HG02852 (cell line): ENCODE data around the gene UBE3A.
"Not testable (repeated sequence)": the region's sequence is repeated elsewhere in the genome, so short reads cannot be mapped to it uniquely, and the experiment has no call there.

ENCODE experiments used
- ATAC-seq: cut with Tn5 transposase; IDR thresholded peaks from one replicate; pipeline ENCODE4 v1.9.1; 2021; ENCODE audit warnings: mild to moderate bottlenecking, moderate library complexity; ENCODE audit not compliant: unreplicated experiment

UBE3A gene

DNA sequence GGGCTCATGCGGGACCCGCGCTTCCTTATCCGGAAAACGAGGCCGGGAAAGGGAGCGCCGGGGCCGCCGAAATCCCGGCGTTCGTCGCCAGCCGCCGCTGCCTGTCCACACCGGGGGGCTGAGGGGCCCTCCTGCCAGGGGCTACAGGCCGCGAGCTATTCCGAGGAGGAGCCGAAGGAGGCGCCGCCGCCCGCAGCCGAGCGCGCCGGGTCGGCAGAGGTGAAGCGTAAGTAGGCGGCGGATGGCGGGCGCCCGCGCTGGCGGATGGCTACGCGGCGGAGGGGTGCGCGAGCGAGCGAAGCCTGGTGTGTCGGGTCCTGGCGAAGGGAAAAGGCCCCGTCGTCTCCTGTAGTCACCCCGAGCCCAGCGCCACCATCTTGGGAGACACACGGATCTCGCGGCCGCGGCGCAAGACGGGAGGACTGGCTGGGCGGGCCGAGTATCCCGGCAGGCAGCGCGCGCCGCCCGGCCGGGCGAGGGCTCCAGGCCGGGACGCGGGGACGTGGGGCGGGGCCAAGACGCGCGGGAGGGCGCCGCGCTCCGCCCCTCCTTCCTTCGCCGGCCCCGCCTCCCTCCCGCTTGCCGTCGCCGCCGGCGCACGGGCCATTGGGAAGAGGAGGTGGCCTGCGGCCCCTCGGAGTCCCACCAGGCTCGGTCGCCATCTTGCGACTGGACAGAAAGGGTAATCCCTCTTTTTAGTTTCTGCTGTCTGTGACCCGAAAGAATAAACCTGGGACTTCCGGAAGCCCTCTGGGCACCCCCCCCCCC lies at the start of gene UBE3A:
UBE3A (minus strand) TSS at position 424 of the 768 bp plus-strand sequence. CDS start 29,917 bp downstream, outside the sequence.
- peak; percentile 83 for ATAC-seq

DNA sequence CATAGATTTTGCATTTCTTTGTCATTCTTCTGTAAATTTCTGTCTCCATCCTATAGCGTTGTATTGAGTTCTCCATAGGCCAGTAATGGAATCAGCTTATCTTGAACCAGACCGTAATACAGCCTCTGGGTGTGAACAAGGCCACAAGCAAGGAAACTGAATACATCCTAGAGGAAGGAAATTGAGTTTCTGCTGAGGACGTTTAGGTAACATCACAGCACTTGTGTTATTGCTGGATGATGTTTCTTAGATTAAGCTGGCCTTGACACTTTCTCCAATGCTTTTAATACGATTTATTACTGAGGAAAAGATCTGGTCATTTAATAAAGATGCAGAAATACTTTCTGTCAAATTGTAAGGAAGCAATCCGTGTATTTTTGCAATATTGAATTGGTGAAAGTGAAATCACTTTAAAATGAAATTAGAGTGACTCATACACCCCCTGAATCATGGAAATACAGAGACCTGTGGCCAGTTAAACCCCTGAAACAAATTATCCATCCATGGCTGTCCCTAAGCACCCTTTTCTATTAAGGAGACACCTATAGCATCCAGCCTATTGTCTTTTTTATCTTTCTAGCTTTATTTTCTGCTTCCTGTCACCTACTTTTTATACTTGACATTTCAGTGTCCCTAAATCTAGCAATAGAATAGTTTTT lies 48.5 kb upstream of the UBE3A start:
- ATAC-seq = no peak

DNA sequence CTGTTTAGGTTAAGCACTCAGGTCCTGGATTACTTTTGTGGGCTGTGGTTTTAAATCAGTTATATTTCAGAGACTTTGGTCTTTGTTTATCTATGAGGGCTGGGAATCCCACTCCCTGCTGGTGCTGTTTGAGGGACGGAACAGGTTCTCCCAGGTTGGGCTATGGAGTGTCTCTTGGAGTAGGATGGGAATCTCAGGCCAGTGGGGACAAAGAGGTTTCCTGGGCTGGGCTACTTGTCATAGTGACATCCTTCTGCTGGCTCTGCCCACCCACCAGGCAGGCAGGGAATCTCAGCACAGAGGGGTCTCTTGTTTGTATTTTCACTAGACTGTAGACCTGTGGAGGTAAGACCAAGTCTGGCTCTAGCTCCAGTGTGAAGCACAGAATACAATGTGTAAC lies 47.2 kb upstream of the UBE3A start:
- no peak for ATAC-seq

DNA sequence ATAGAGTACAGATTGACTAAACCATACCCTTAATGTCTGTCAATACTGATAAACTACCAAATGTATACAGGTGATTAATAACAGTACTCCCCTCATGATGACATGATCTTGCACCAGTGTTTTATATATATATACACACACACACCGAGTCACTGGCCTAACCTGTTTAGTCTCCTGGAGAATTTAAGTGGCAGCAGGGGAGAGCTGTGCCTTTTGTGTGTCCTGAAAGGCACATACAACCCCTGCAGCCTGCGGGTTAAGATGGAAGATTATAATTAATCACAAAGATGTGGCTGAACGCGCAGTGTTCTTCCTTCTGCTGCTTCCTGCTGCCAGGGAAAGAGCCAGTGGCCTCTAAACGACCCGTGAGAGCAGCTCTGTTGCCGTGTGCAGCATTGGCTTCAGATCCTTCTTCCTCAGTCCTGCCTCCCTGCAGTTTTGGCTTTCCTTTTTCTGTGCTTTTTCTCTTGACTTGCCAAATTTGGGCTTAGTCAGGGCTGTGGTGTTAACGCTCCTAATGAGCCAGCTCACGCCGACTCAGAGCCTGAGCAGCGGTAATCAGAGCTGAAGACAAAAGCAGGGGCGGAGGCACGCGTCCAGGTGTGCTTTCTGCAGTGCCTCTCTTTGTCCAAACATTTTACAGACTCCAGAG lies 42.5 kb upstream of the UBE3A start:
- no peak for ATAC-seq

DNA sequence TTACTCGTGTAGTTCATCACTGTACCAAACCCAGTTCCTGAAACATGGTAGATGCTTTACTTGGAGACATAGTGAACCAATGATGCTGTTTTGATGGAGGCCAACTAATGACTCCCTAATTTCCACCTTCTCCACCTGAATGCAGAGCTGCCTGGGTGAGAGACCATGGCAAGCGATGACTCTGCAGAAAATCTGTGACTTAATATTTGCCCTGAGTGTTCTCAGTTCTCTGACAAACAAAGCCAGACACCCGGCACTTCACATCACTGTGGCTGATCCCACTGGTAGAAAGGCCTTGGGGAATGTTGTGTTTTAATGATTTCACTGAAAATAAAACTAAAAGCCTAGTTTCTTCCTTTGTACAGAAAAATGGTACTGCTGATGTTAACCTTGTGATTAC lies 39.5 kb upstream of the UBE3A start:
- ATAC-seq = no peak

DNA sequence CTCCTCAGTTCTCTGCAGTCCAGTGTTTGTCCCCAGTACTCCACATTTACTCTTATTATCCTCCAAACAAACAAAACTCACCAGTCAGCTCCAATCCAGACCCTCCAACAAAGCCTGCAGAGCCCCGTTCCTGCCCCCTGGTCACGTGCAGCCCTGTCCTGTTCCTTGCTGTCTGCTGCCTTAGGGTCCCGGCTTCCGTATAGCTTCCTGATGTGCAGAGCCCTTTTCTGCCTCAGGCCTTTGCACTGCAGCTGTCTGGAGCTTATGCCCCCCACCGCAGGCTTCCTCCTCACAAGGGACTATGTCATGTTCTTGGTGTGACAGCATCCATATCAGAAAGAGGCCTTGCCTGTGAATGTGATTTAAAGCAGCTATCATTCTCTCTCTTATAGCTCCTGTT lies 39.0 kb upstream of the UBE3A start:
- no peak for ATAC-seq

DNA sequence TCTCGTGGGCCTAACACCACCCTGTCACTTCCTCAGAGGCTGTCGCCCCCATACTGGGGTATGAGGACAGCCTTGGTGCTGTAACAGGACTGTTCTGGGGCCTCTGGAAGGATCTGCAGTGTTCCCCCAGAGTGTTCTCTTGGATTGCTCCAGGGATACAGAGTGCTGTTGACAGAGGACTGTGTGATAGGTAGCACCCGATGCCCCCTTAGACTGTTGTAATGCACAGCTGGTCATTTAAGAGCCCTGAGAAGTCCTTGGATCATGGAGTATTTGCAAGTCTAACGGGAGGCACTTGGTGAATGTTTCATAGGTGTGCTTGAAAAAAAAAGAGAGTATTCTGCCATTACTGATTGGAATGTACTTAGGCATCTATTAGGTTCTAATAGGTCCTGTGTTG lies 35.4 kb upstream of the UBE3A start:
- no peak for ATAC-seq

DNA sequence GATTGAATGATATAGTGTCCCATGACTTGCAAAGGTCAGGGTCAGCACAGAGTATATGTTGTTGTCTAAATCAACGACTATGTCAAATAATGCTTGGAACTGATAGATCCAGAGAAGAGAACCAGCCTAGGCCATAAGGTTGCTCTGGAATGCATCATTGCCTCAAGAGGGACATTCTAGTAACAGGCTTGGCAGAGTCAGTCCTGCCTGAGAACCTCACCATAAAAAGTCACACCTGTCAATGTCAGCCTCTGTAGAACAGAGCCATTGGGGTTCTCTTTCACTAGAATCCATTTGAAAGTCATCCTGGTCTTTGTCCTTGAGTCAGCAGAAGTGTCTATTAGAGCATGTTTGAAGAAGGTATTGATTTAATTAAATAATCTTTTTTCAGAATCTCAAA lies 31.4 kb upstream of the UBE3A start:
- ATAC-seq = no peak

DNA sequence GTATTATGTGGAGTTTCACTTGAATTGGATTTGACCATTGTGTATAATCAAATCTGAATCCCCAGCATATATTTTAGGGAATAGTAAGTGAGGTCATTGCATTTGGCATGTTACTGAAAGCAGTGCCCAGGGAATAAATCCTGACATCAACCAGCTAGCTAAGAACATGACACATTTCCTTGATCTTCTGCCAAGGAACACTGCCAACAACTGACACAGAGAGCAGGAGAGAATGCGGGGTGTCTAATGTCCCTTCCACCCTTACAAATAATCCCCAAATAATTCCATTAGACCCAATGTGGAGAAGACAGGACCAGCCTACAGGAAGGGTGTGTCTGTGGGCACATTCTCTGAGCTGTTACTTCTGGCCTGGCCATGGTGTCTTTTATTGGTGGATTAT lies 30.6 kb upstream of the UBE3A start:
- ATAC-seq = no peak

DNA sequence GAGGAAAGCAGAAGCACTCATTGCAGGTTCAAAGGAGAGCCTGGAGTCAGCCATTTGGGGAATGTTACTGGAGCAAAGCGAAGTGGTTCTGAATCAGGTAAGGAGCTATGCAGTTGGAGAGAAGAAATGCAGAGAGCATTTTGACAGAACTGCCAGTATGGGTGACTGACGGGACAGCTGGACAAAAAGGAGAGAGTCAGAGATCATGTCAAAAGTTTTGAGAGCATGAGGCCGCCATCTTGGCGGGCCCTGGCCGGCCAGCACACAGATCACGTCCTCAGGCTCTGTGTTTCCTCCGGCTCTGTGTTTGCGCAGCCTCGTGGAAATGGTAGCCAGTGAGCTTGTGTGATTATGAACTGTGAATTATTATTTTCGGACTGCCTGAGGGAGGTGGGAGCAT lies 29.8 kb upstream of the UBE3A start:
- no peak for ATAC-seq

DNA sequence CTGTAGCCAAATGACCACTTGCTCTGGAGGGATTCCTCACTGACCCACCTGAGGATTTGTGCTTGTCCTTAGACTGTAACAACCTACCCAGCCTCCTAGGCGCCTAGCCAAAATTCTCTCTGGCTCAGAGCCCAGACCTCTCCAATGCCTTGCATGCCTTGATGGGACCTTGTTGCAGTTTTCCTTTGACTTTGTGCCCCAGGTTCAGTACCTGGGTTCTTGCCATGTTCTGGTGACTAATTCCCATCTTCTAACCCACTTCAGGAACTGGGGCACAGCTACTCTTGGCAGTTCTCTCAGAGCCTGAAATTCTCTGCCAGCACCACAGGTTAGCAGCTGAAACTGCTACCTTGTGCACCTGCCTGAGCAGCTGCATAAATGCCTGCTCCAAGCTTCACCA lies 27.0 kb upstream of the UBE3A start:
- no peak for ATAC-seq

DNA sequence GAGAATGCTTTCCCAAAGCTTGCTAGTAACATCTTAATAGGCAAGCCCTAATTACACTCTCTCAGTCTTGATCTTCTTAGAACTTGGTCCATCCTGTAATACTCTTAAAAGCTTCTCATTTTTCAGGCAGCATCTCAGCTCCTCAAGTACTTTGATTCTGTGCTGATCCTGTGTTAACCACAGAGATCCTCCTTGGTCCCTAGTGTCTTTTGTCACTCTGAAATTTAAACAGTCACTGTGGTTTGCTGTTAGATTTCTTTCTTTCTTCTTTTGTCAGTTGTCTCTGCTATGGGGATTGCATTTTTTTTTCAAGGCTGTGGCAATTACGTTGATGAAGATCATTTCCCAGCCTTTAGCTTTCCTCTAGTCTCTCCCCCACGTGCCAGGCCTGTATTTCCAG lies 26.0 kb upstream of the UBE3A start:
- no peak for ATAC-seq

DNA sequence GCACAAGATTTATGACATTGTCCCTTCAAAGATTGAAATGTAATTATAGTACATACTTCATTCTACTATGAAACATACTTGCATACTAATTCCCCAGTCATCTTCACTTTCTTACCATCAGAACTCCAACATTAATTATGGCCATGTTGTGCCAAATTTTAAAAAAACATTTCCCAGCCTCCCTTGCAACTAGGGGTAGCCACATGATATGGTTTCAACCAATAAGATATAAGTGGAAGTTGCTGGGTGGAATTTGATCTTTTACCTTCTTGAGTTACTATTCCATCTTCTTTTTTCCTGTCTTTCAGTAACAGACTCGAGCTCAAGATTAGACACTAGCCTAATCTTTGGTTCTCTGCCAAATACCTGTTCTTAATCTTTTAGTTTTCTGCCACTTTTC lies 25.6 kb upstream of the UBE3A start:
- ATAC-seq = no peak

DNA sequence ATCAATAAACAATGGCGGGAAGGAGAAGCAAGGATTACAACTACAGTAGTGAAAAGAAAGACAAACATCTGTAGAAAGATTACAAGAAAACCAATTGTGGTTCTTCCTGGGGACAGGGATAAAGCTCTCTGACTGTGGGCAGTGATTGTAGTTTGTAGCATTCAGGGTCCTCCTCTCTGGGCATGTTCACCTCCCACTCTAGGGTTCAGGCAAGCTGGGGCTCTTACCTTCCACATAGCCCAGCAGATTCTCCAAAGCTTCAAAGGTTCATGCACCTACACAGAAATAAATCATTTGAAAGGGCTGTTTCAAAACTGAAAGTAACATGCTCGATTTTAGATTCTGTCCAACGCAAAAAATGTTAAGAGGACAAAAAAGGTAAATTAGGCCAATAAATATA lies 17.4 kb upstream of the UBE3A start:
- ATAC-seq = no peak

DNA sequence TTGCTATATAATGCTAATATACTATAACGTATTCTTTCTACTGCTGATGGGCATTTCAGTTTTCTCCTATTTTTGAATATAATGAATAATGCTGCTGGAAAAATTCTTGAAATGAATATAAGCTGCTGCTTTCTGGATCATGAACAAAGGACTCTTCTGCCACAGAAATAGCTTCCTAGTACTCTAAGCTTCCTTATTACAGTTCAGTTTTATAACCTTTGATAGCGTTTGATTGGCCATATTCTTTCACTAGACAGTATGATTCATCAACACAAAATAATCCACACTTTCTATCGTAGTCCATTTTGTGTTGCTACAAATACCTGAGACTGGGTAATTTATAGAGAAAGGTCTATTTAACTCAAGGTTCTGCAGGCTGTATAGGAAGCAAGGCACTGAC lies 16.4 kb upstream of the UBE3A start:
- no peak for ATAC-seq

DNA sequence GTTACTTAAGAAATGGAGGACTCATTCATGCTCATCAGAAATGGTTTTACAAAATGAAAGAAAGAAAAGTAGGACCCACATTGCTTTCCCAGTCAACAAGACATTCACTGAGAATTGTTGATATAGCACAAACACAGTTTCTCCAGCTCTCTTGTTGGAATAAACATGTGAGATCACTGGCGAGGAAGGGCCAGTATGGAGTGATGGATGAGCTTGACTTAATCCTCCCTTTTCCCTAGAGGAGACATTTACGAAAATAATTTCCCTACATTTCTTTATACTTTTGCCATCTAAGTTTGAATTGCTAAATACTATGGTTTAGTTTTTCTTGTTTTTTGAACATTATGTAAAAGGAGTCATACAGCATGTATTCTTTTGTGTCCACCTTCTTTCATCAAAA lies 15.9 kb upstream of the UBE3A start:
- no peak for ATAC-seq

DNA sequence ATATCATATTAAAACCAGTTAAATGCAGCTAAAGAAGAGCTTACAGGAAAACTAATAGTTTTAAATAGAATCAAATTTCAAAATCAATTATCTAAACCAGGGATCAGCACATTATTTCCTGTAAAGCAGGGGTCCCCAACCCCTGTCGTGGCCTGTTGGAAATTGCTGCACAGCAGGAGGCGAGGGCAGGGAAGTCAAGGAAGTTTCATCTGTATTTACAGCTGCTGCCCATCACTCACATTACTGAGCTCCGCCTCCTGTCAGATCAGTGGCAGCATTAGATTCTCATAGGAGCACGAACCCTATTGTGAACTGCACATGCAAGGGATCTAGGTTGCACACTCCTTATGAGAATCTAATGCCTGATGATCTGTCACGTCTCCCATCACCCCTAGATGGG lies 14.4 kb upstream of the UBE3A start:
- ATAC-seq = not testable (repeated sequence)

DNA sequence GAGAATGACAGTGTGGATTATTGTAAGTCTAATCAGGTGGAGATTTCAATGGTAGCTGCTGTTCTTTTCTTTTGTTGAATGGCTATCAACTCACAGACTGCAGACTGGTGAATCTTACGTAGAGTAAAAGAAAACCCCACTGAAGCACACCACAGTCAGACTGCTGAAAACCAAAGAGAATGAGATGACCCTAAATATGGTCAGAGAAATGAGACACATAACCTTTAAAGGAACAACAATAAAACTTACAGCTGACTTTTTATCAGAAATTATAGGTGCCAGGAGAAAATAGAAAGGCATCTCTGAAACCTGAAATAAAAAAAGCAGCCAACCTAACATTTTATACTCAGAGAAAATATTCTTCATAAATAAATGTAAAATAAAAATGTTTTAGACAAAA lies 12.7 kb upstream of the UBE3A start:
- ATAC-seq = no peak

DNA sequence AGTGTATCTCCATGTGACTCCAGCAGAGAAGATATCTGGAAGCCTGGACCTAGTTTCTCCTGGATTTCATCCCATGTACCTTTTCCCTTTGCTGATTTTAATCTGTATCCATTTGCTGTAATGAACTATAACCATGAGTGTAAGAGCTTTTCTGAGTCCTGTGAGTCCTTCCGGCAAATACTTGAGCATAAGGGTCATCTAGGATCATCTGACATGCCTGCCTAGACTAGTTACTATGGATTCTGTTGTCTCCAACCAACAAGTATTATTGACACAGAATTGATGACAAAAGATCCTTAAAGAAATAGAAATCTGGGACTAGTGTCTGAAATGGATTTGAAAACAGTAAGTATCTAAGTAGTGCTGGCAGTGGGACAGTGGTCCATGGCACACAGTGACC lies 11.3 kb upstream of the UBE3A start:
- no peak for ATAC-seq

DNA sequence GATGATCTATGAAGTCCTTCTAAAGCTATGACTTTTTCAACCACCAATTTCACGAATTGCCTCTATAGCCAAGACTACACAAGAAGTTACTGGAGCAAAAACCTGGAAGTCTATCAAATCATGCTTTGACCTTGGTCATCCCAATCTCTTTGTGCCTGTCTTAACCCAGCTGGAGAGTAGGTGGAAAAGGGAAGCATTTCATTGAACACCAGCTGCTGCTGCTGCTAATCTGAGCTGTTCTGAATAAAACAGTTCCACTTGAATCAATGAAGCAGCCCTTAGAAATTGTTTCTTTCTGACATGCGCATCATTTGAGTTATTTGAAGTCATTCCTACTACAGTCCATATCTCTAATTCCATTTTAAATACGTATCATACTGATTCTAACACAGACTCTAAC lies 7.3 kb upstream of the UBE3A start:
- no peak for ATAC-seq

DNA sequence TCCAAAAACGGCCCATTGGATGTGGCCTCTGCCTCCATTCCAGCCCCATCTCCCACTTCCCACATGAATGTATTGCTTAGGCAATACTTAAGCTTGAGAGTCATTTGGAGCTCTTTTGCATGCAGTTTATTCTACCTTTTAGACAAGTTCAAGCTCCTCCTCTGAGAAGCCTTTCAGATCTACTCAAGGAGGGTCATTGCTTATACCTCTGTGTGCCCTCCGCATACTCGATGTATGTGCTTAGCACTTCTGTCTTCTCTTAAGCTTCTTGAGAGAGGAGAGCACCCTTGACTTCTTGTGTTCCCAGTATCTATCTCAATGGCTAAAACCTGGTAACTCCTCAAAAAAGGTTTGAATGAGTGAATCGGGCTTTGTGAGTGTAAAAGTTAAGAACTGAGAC lies 6.6 kb upstream of the UBE3A start:
- no peak for ATAC-seq

DNA sequence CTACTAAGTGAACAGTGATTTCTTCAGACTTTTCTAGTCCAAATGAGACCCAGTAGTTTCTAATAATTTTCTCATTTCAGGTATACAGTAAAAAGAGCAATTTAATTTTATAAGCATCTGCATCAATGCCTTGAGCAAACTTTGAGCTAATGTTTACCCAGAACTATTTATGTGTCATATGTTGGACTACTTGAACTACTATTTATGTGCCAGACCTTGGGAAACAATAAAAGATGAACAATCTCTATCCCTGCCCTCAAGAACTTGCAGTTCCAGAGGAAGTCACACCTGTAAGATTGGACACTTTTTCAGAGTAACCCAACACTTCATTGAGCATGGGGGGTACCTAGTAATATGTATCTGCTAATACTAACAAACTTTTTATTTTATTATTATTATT lies 2.3 kb upstream of the UBE3A start:
- ATAC-seq = no peak
